Measurements from ENCODE around the gene PAPOLA. TPM values are rescaled to one million over a fixed set of nuclear protein-coding genes. Genes with fewer than 3 reads are reported as not detected.

The PAPOLA gene
- total RNA-seq, 1 experiment from 2014 or later, result 194 TPM

- no peaks in the 10 kb centered on the region for H3K9me3 Mint-ChIP-seq (ENCODE audit: unreplicated experiment)
- no peak for DNase-seq (ENCODE audit: unreplicated experiment)
- ChIA-PET POLR2A (interaction anchor here (0.8 to 3.1 kb wide), 2 partner anchors 9 to 10 kb away, joined by 5 to 19 read pairs; partner anchors contain the start of gene PAPOLA), CTCF (interaction anchor here (1.4 kb wide), 1 partner anchor 214 kb away, joined by 4 read pairs; no protein-coding TSS in a partner anchor)
- no peaks in the 10 kb centered on the region for H3K27me3 Mint-ChIP-seq (ENCODE audit: insufficient read depth, unreplicated experiment)
- no peak for TF ChIP-seq CTCF (IDR thresholded peaks at IDR 0.05; ENCODE audit: unreplicated experiment)
- intact Hi-C loops (cut with micrococcal nuclease), result no loop called here
- no peak overlapping the region for H3K4me3 Mint-ChIP-seq (ENCODE audit: unreplicated experiment)
- H3K27ac Mint-ChIP-seq (ENCODE audit: low read depth, unreplicated experiment), result no peak overlapping the region
- BruUV-seq (replicated peaks), result no TSS peak
- peaks cover 18% of the 10 kb centered on the region for H3K4me1 Mint-ChIP-seq (ENCODE audit: insufficient read depth, unreplicated experiment)
- H3K36me3 Mint-ChIP-seq (ENCODE audit: insufficient read depth, unreplicated experiment), result no peaks in the 10 kb centered on the region
Observed at GRCh38 chr14:96511667-96512066, 9.5 kb downstream of the PAPOLA start.

- Mint-ChIP-seq H3K36me3 (ENCODE audit: insufficient read depth, unreplicated experiment) (no peaks in the 10 kb centered on the region), H3K27me3 (ENCODE audit: insufficient read depth, unreplicated experiment) (no peaks in the 10 kb centered on the region), H3K27ac (ENCODE audit: low read depth, unreplicated experiment) (no peak overlapping the region), H3K4me1 (ENCODE audit: insufficient read depth, unreplicated experiment) (peaks cover 18% of the 10 kb centered on the region), H3K9me3 (ENCODE audit: unreplicated experiment) (no peaks in the 10 kb centered on the region), H3K4me3 (ENCODE audit: unreplicated experiment) (no peak overlapping the region)
- ChIA-PET CTCF (no interaction called here), POLR2A (interaction anchor here (0.8 to 3.1 kb wide), 2 partner anchors 9 to 11 kb away, joined by 5 to 19 read pairs; partner anchors contain the start of gene PAPOLA)
- no peak for TF ChIP-seq CTCF (IDR thresholded peaks at IDR 0.05; ENCODE audit: unreplicated experiment)
- no peak for DNase-seq (ENCODE audit: unreplicated experiment)
- intact Hi-C loops (cut with micrococcal nuclease), result no loop called here
- no TSS peak for BruUV-seq (replicated peaks)
Observed at GRCh38 chr14:96512122-96512521, 9.9 kb downstream of the PAPOLA start.

- DNase-seq (ENCODE audit: unreplicated experiment), result no peak
- H3K9me3 Mint-ChIP-seq (ENCODE audit: unreplicated experiment), result no peaks in the 10 kb centered on the region
- no peaks in the 10 kb centered on the region for H3K36me3 Mint-ChIP-seq (ENCODE audit: insufficient read depth, unreplicated experiment)
- POLR2A ChIA-PET, result interaction anchor here (0.8 to 3.1 kb wide), 3 partner anchors 10 to 340 kb away, joined by 3 to 19 read pairs (median 5); partner anchors contain the start of gene PAPOLA
- H3K27ac Mint-ChIP-seq (ENCODE audit: low read depth, unreplicated experiment), result no peak overlapping the region
- CTCF ChIA-PET, result interaction anchor here (1.0 kb wide), 1 partner anchor 21 kb away, joined by 3 read pairs; no protein-coding TSS in a partner anchor
- intact Hi-C loops (cut with micrococcal nuclease), result no loop called here
- no peak for TF ChIP-seq CTCF (IDR thresholded peaks at IDR 0.05; ENCODE audit: unreplicated experiment)
- no peaks in the 10 kb centered on the region for H3K27me3 Mint-ChIP-seq (ENCODE audit: insufficient read depth, unreplicated experiment)
- peaks cover 18% of the 10 kb centered on the region for H3K4me1 Mint-ChIP-seq (ENCODE audit: insufficient read depth, unreplicated experiment)
- no peak overlapping the region for H3K4me3 Mint-ChIP-seq (ENCODE audit: unreplicated experiment)
- BruUV-seq (replicated peaks), result no TSS peak
Observed at GRCh38 chr14:96512602-96513397, 10.6 kb downstream of the PAPOLA start.

- peaks cover 18% of the 10 kb centered on the region for H3K4me1 Mint-ChIP-seq (ENCODE audit: insufficient read depth, unreplicated experiment)
- no peak overlapping the region for H3K27ac Mint-ChIP-seq (ENCODE audit: low read depth, unreplicated experiment)
- H3K9me3 Mint-ChIP-seq (ENCODE audit: unreplicated experiment), result no peaks in the 10 kb centered on the region
- no peak for DNase-seq (ENCODE audit: unreplicated experiment)
- H3K4me3 Mint-ChIP-seq (ENCODE audit: unreplicated experiment), result no peak overlapping the region
- BruUV-seq (replicated peaks), result no TSS peak
- no peaks in the 10 kb centered on the region for H3K27me3 Mint-ChIP-seq (ENCODE audit: insufficient read depth, unreplicated experiment)
- CTCF ChIA-PET, result no interaction called here
- intact Hi-C loops (cut with micrococcal nuclease), result no loop called here
- POLR2A ChIA-PET, result interaction anchor here (0.7 kb wide), 1 partner anchor 21 kb away, joined by 4 read pairs; no protein-coding TSS in a partner anchor
- H3K36me3 Mint-ChIP-seq (ENCODE audit: insufficient read depth, unreplicated experiment), result peaks cover 6% of the 10 kb centered on the region
- no peak for TF ChIP-seq CTCF (IDR thresholded peaks at IDR 0.05; ENCODE audit: unreplicated experiment)
Observed at GRCh38 chr14:96514694-96515093, 12.5 kb downstream of the PAPOLA start.
